HepG2 (cell line): ENCODE results near the gene KDM8. TPM values are rescaled to one million over a fixed set of nuclear protein-coding genes. Genes with fewer than 3 reads are reported as not detected.

Experiments used
- ATF7 ChIP-seq, 2 experiments: fragments of 450-650 bp in 1 of 2; sonication (generic) in 1 of 2; formaldehyde crosslinking in 1 of 2; IDR thresholded peaks; 2 replicates each; pipeline versions ENCODE4 v1.4.0 to v1.6.1; 2016 to 2020; ENCODE audit warnings: antibody characterized with exemption in 1 of 2, mild to moderate bottlenecking in 1 of 2, missing genetic modification reagents in 1 of 2
- BCL6 ChIP-seq: IDR thresholded peaks from 2 replicates; pipeline ENCODE4 v1.6.1; 2016; ENCODE audit warnings: missing genetic modification reagents, missing compliant biosample characterization
- FOXK1 ChIP-seq: sonication (generic); formaldehyde crosslinking; IDR thresholded peaks from 2 replicates; pipeline ENCODE4 v1.4.0; 2020; ENCODE audit warnings: low read depth, missing genetic modification reagents, borderline replicate concordance
- HDAC2 ChIP-seq: sonication (generic); formaldehyde crosslinking; IDR thresholded peaks from 2 replicates; pipeline ENCODE4 v1.4.0; 2020; ENCODE audit warnings: missing genetic modification reagents
- KLF13 ChIP-seq: sonication (generic); formaldehyde crosslinking; IDR thresholded peaks from 2 replicates; pipeline ENCODE4 v1.4.0; 2020; ENCODE audit warnings: mild to moderate bottlenecking, missing genetic modification reagents
- NFE2 ChIP-seq: sonication (generic); formaldehyde crosslinking; IDR thresholded peaks from 2 replicates; pipeline ENCODE4 v1.4.0; 2020; ENCODE audit warnings: missing genetic modification reagents
- TBX2 ChIP-seq: sonication (generic); formaldehyde crosslinking; IDR thresholded peaks from 2 replicates; pipeline ENCODE4 v1.5.0; 2020; ENCODE audit warnings: missing genetic modification reagents, mild to moderate bottlenecking, borderline replicate concordance
- THYN1 ChIP-seq: sonication (generic); formaldehyde crosslinking; IDR thresholded peaks from 2 replicates; pipeline ENCODE4 v1.8.1; 2023; ENCODE audit warnings: low read depth, mild to moderate bottlenecking, moderate library complexity, missing genetic modification reagents, borderline replicate concordance
- ZFP36L2 ChIP-seq: sonication (generic); formaldehyde crosslinking; IDR thresholded peaks from 2 replicates; pipeline ENCODE4 v1.4.0; 2020; ENCODE audit warnings: missing genetic modification reagents
- ZNF224 ChIP-seq: sonication (generic); formaldehyde crosslinking; IDR thresholded peaks from 2 replicates; pipeline ENCODE4 v1.5.0; 2020; ENCODE audit warnings: mild to moderate bottlenecking, missing genetic modification reagents
- ZNF777 ChIP-seq: sonication (generic); formaldehyde crosslinking; IDR thresholded peaks from 2 replicates; pipeline ENCODE4 v1.4.0; 2020; ENCODE audit warnings: missing genetic modification reagents
- polyA plus RNA-seq, 8 experiments: library from polyadenylated mRNA; depleted of rRNA in 3 of 8; stranded (reverse) in 7 of 8; unstranded in 1 of 8; fragments of >200 nt; fragmentation: Illumina TruSeq in 4 of 8; extraction: Trizol in 4 of 8; gene quantifications; 2 replicates each; pipeline versions ENCODE4 v1.2.1 to v1.2.3, GENCODE V29; 2011 to 2016; ENCODE audit warnings: low read depth in 4 of 8, missing spikeins in 1 of 8, mixed read lengths in 1 of 8; ENCODE audit not compliant: insufficient read depth in 1 of 8
- total RNA-seq, 5 experiments: library from RNA; depleted of rRNA; stranded (reverse); fragments of >200 nt; fragmentation: Illumina TruSeq; extraction: Trizol; gene quantifications; 2 replicates each; pipeline ENCODE4 v1.2.3, GENCODE V29; 2016; ENCODE audit warnings: low read depth in 1 of 5
- TF ChIP-seq, protein P1 (sequence below): sonication (generic); formaldehyde crosslinking; IDR thresholded peaks from 2 replicates; pipeline ENCODE4 v1.4.0; 2020; ENCODE audit warnings: low read depth, missing genetic modification reagents
- TF ChIP-seq, protein P2 (sequence below): sonication (generic); formaldehyde crosslinking; IDR thresholded peaks from 2 replicates; pipeline ENCODE4 v1.4.0; 2020; ENCODE audit warnings: missing genetic modification reagents, borderline replicate concordance
- TF ChIP-seq, protein P3 (sequence below): IDR thresholded peaks from 2 replicates; pipeline ENCODE4 v1.4.0; 2020; ENCODE audit warnings: mild to moderate bottlenecking, missing genetic modification reagents

The KDM8 gene
- total and polyA plus RNA-seq, 2 of the 13 experiments (the other 11 are each of a cell fraction or from before 2014, with no cell fraction given), result 3.3 to 8.6 TPM

DNA sequence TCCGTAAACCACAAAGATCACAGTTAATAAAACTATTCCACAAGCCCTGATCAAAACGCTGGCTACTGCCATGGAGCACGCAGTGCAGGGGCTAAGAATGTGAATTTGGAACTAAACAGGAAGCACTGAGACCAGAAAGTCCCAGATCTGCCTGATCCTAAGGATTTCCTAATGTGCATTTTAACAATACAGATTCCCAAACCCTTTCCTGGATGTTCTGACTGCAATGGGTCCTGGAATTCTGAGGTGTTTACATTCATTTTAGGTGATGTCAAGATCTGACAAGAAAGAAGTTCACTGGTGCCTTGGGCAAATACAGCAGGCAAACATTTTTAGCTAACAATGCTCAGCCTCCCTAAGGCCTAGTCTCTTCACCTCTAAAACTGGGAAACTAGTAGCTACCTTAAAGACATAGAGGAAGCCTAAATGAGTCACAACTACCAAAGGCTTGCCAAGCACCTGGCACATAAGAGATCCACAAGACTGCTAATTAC is 55.0 kb downstream of the KDM8 start (continued):
- TF ChIP-seq, protein P1, sequence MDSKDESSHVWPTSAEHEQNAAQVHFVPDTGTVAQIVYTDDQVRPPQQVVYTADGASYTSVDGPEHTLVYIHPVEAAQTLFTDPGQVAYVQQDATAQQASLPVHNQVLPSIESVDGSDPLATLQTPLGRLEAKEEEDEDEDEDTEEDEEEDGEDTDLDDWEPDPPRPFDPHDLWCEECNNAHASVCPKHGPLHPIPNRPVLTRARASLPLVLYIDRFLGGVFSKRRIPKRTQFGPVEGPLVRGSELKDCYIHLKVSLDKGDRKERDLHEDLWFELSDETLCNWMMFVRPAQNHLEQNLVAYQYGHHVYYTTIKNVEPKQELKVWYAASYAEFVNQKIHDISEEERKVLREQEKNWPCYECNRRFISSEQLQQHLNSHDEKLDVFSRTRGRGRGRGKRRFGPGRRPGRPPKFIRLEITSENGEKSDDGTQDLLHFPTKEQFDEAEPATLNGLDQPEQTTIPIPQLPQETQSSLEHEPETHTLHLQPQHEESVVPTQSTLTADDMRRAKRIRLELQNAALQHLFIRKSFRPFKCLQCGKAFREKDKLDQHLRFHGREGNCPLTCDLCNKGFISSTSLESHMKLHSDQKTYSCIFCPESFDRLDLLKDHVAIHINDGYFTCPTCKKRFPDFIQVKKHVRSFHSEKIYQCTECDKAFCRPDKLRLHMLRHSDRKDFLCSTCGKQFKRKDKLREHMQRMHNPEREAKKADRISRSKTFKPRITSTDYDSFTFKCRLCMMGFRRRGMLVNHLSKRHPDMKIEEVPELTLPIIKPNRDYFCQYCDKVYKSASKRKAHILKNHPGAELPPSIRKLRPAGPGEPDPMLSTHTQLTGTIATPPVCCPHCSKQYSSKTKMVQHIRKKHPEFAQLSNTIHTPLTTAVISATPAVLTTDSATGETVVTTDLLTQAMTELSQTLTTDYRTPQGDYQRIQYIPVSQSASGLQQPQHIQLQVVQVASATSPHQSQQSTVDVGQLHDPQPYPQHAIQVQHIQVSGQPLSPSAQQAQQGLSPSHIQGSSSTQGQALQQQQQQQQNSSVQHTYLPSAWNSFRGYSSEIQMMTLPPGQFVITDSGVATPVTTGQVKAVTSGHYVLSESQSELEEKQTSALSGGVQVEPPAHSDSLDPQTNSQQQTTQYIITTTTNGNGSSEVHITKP (CRISPR knock-in tag), result 0 out of 2 replicates have a peak, but pooled peaks have one; percentile 22
- TF ChIP-seq HDAC2 (CRISPR knock-in tag) (peak; percentile 55; the same call in 1 of the 2 replicates), TBX2 (CRISPR knock-in tag) (peak; percentile 24; the same call in 1 of the 2 replicates), THYN1 (CRISPR knock-in tag) (no peak), ZNF224 (CRISPR knock-in tag) (no peak), FOXK1 (CRISPR knock-in tag) (peak; percentile 63; the same call in 1 of the 2 replicates), BCL6 (CRISPR knock-in tag) (peak; percentile 90), KLF13 (CRISPR knock-in tag) (no peak), ZFP36L2 (CRISPR knock-in tag) (0 out of 2 replicates have a peak, but pooled peaks have one; percentile 35), NFE2 (CRISPR knock-in tag) (no peak), ATF7 (IDR thresholded peaks at IDR 0.05) (peak; percentile 20; the same call in 1 of the 2 replicates), ATF7 (CRISPR knock-in tag; IDR thresholded peaks at IDR 0.05) (no peak; the same call in 1 of the 2 replicates), ZNF777 (no peak)
- TF ChIP-seq, protein P2, sequence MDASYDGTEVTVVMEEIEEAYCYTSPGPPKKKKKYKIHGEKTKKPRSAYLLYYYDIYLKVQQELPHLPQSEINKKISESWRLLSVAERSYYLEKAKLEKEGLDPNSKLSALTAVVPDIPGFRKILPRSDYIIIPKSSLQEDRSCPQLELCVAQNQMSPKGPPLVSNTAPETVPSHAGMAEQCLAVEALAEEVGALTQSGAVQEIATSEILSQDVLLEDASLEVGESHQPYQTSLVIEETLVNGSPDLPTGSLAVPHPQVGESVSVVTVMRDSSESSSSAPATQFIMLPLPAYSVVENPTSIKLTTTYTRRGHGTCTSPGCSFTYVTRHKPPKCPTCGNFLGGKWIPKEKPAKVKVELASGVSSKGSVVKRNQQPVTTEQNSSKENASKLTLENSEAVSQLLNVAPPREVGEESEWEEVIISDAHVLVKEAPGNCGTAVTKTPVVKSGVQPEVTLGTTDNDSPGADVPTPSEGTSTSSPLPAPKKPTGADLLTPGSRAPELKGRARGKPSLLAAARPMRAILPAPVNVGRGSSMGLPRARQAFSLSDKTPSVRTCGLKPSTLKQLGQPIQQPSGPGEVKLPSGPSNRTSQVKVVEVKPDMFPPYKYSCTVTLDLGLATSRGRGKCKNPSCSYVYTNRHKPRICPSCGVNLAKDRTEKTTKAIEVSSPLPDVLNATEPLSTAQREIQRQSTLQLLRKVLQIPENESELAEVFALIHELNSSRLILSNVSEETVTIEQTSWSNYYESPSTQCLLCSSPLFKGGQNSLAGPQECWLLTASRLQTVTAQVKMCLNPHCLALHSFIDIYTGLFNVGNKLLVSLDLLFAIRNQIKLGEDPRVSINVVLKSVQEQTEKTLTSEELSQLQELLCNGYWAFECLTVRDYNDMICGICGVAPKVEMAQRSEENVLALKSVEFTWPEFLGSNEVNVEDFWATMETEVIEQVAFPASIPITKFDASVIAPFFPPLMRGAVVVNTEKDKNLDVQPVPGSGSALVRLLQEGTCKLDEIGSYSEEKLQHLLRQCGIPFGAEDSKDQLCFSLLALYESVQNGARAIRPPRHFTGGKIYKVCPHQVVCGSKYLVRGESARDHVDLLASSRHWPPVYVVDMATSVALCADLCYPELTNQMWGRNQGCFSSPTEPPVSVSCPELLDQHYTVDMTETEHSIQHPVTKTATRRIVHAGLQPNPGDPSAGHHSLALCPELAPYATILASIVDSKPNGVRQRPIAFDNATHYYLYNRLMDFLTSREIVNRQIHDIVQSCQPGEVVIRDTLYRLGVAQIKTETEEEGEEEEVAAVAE (CRISPR knock-in tag), result peak; percentile 52; the same call in 1 of the 2 replicates
- TF ChIP-seq, protein P3, sequence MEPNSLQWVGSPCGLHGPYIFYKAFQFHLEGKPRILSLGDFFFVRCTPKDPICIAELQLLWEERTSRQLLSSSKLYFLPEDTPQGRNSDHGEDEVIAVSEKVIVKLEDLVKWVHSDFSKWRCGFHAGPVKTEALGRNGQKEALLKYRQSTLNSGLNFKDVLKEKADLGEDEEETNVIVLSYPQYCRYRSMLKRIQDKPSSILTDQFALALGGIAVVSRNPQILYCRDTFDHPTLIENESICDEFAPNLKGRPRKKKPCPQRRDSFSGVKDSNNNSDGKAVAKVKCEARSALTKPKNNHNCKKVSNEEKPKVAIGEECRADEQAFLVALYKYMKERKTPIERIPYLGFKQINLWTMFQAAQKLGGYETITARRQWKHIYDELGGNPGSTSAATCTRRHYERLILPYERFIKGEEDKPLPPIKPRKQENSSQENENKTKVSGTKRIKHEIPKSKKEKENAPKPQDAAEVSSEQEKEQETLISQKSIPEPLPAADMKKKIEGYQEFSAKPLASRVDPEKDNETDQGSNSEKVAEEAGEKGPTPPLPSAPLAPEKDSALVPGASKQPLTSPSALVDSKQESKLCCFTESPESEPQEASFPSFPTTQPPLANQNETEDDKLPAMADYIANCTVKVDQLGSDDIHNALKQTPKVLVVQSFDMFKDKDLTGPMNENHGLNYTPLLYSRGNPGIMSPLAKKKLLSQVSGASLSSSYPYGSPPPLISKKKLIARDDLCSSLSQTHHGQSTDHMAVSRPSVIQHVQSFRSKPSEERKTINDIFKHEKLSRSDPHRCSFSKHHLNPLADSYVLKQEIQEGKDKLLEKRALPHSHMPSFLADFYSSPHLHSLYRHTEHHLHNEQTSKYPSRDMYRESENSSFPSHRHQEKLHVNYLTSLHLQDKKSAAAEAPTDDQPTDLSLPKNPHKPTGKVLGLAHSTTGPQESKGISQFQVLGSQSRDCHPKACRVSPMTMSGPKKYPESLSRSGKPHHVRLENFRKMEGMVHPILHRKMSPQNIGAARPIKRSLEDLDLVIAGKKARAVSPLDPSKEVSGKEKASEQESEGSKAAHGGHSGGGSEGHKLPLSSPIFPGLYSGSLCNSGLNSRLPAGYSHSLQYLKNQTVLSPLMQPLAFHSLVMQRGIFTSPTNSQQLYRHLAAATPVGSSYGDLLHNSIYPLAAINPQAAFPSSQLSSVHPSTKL (CRISPR knock-in tag), result peak; percentile 80
